Measurements from ENCODE around the gene GALP. TPM values are rescaled to one million over a fixed set of nuclear protein-coding genes. Genes with fewer than 3 reads are reported as not detected.
"Not testable (repeated sequence)": the region's sequence is repeated elsewhere in the genome, so short reads cannot be mapped to it uniquely, and the experiment has no call there.

The GALP gene
- not detected for total RNA-seq

GRCh38 chr19:56175861-56176307, at the start of gene GALP:
GALP (plus strand) TSS chr19:56176008; CDS start chr19:56177109, 1,101 bp downstream.
- H3K36me3 ChIP-seq; H3K27ac ChIP-seq; H3K4me1 ChIP-seq; H3K9me3 ChIP-seq; DNase-seq (ENCODE audit: low spot score in 2 of 2); intact Hi-C loops (cut with DNase I); H3K4me3 ChIP-seq; H3K27me3 ChIP-seq: not testable (repeated sequence)

- intact Hi-C loops (cut with DNase I): no loop called here
- H3K4me1 ChIP-seq: peaks cover 0 to 6% of the 10 kb centered on the region in 2 donors
- H3K27me3 ChIP-seq: no peaks in the 10 kb centered on the region
- no peaks in the 10 kb centered on the region for H3K36me3 ChIP-seq
- no peak for DNase-seq (ENCODE audit: low spot score in 2 of 2)
- H3K27ac ChIP-seq: no peak overlapping the region
- no peak overlapping the region for H3K4me3 ChIP-seq
- no peaks in the 10 kb centered on the region for H3K9me3 ChIP-seq
- TF ChIP-seq CTCF (IDR thresholded peaks at IDR 0.05): no peak
Observed at GRCh38 chr19:56126983-56127780, 48.6 kb upstream of the GALP start.

- Histone ChIP-seq H3K36me3 (no peaks in the 10 kb centered on the region), H3K4me3 (no peak overlapping the region), H3K4me1 (peaks cover 0 to 12% of the 10 kb centered on the region in 2 donors), H3K9me3 (no peaks in the 10 kb centered on the region), H3K27ac (no peak overlapping the region), H3K27me3 (no peaks in the 10 kb centered on the region)
- intact Hi-C loops (cut with DNase I): no loop called here
- TF ChIP-seq CTCF (IDR thresholded peaks at IDR 0.05): no peak
- no peak for DNase-seq (ENCODE audit: low spot score in 2 of 2)
Observed at GRCh38 chr19:56130006-56130405, 45.8 kb upstream of the GALP start.

- intact Hi-C loops (cut with DNase I): no loop called here
- no peak overlapping the region for H3K4me3 ChIP-seq
- no peak for TF ChIP-seq CTCF (IDR thresholded peaks at IDR 0.05)
- H3K27ac ChIP-seq: peak overlapping the region; percentile 64 to 75
- H3K36me3 ChIP-seq: no peaks in the 10 kb centered on the region
- peaks cover 0 to 12% of the 10 kb centered on the region in 2 donors for H3K4me1 ChIP-seq
- no peaks in the 10 kb centered on the region for H3K27me3 ChIP-seq
- DNase-seq (ENCODE audit: low spot score in 2 of 2): no peak
- no peaks in the 10 kb centered on the region for H3K9me3 ChIP-seq
Observed at GRCh38 chr19:56131651-56132050, 44.2 kb upstream of the GALP start.

- DNase-seq (ENCODE audit: low spot score in 2 of 2): peak in 1 of 2 donors; percentile 72
- no peaks in the 10 kb centered on the region for H3K27me3 ChIP-seq
- H3K9me3 ChIP-seq: no peaks in the 10 kb centered on the region
- H3K4me1 ChIP-seq: peaks cover 0 to 12% of the 10 kb centered on the region in 2 donors
- no peaks in the 10 kb centered on the region for H3K36me3 ChIP-seq
- TF ChIP-seq CTCF (IDR thresholded peaks at IDR 0.05): no peak
- no peak overlapping the region for H3K4me3 ChIP-seq
- peak overlapping the region; percentile 64 to 75 for H3K27ac ChIP-seq
- intact Hi-C loops (cut with DNase I): no loop called here
Observed at GRCh38 chr19:56132316-56132822, 43.4 kb upstream of the GALP start.

GRCh38 chr19:56133858-56134653, 41.8 kb upstream of the GALP start:
- H3K9me3 ChIP-seq: no peaks in the 10 kb centered on the region
- H3K36me3 ChIP-seq: no peaks in the 10 kb centered on the region
- no peak overlapping the region for H3K4me3 ChIP-seq
- H3K4me1 ChIP-seq: peaks cover 0 to 12% of the 10 kb centered on the region in 2 donors
- TF ChIP-seq CTCF (IDR thresholded peaks at IDR 0.05): no peak
- intact Hi-C loops (cut with DNase I): no loop called here
- no peak overlapping the region for H3K27ac ChIP-seq
- DNase-seq (ENCODE audit: low spot score in 2 of 2): no peak
- no peaks in the 10 kb centered on the region for H3K27me3 ChIP-seq

Measured in ascending aorta (tissue), 2 donors.